ENCODE measurements around the gene TRERF1. TPM values are rescaled to one million over a fixed set of nuclear protein-coding genes. Genes with fewer than 3 reads are reported as not detected.

TRERF1 gene
- total RNA-seq, 4 donors from 2014 or later: 3.3 to 16.3 (median 7.2) TPM

GRCh38 chr6:42269974-42270510 lies 181.7 kb downstream of the TRERF1 start:
- no peak overlapping the region for H3K4me3 ChIP-seq
- no peaks in the 10 kb centered on the region for H3K36me3 ChIP-seq
- intact Hi-C loops (cut with DNase I; ENCODE audit: low total_unique reads): no loop called here
- H3K4me1 ChIP-seq: no peaks in the 10 kb centered on the region
- H3K9me3 ChIP-seq: no peaks in the 10 kb centered on the region
- H3K27me3 ChIP-seq: no peaks in the 10 kb centered on the region
- DNase-seq: no peak
- TF ChIP-seq POLR2A (IDR thresholded peaks at IDR 0.05): no peak
- TF ChIP-seq CTCF (IDR thresholded peaks at IDR 0.05): no peak
- H3K27ac ChIP-seq: no peak overlapping the region

- intact Hi-C loops (cut with DNase I; ENCODE audit: low total_unique reads): no loop called here
- no peak overlapping the region for H3K27ac ChIP-seq
- H3K4me1 ChIP-seq: no peaks in the 10 kb centered on the region
- DNase-seq: no peak
- TF ChIP-seq POLR2A (IDR thresholded peaks at IDR 0.05): no peak
- no peak for TF ChIP-seq CTCF (IDR thresholded peaks at IDR 0.05)
- H3K9me3 ChIP-seq: no peaks in the 10 kb centered on the region
- H3K36me3 ChIP-seq: no peaks in the 10 kb centered on the region
- no peak overlapping the region for H3K4me3 ChIP-seq
- H3K27me3 ChIP-seq: no peaks in the 10 kb centered on the region
These were observed 182.2 kb downstream of the TRERF1 start for GRCh38 chr6:42269553-42269952.

GRCh38 chr6:42268835-42269204 lies 182.9 kb downstream of the TRERF1 start:
- no peaks in the 10 kb centered on the region for H3K36me3 ChIP-seq
- no peak overlapping the region for H3K27ac ChIP-seq
- H3K27me3 ChIP-seq: no peaks in the 10 kb centered on the region
- intact Hi-C loops (cut with DNase I; ENCODE audit: low total_unique reads): no loop called here
- H3K4me3 ChIP-seq: no peak overlapping the region
- TF ChIP-seq CTCF (IDR thresholded peaks at IDR 0.05) (no peak), POLR2A (IDR thresholded peaks at IDR 0.05) (no peak)
- DNase-seq: no peak
- H3K4me1 ChIP-seq: no peaks in the 10 kb centered on the region
- H3K9me3 ChIP-seq: no peaks in the 10 kb centered on the region

- intact Hi-C loops (cut with DNase I; ENCODE audit: low total_unique reads): no loop called here
- no peak for DNase-seq
- H3K9me3 ChIP-seq: no peaks in the 10 kb centered on the region
- H3K4me3 ChIP-seq: no peak overlapping the region
- H3K27me3 ChIP-seq: no peaks in the 10 kb centered on the region
- no peaks in the 10 kb centered on the region for H3K4me1 ChIP-seq
- no peak overlapping the region for H3K27ac ChIP-seq
- no peaks in the 10 kb centered on the region for H3K36me3 ChIP-seq
- TF ChIP-seq POLR2A (IDR thresholded peaks at IDR 0.05): no peak
- TF ChIP-seq CTCF (IDR thresholded peaks at IDR 0.05): no peak
These were observed 183.5 kb downstream of the TRERF1 start for GRCh38 chr6:42268016-42268834.

GRCh38 chr6:42266538-42266937 lies 185.2 kb downstream of the TRERF1 start:
- no peak overlapping the region for H3K27ac ChIP-seq
- intact Hi-C loops (cut with DNase I; ENCODE audit: low total_unique reads): no loop called here
- no peaks in the 10 kb centered on the region for H3K27me3 ChIP-seq
- no peaks in the 10 kb centered on the region for H3K36me3 ChIP-seq
- no peak overlapping the region for H3K4me3 ChIP-seq
- DNase-seq: no peak
- no peaks in the 10 kb centered on the region for H3K4me1 ChIP-seq
- no peaks in the 10 kb centered on the region for H3K9me3 ChIP-seq
- no peak for TF ChIP-seq POLR2A (IDR thresholded peaks at IDR 0.05)
